T-cell (primary cell): ENCODE measurements around the gene QSOX1. TPM values are rescaled to one million over a fixed set of nuclear protein-coding genes. Genes with fewer than 3 reads are reported as not detected.

ENCODE experiments used
- ATAC-seq, 4 experiments: fragments of 200-7000 bp in 3 of 4; fragments of 150-1000 bp in 1 of 4; cut with Tn5 transposase; replicated peaks in 1 of 4; 1 replicate in 3 of 4; 2 replicates in 1 of 4; pipeline ENCODE4 v1.10.0; 2021; ENCODE audit warnings: moderate library complexity in 3 of 4, mild to moderate bottlenecking in 2 of 4, moderate number of reproducible peaks in 1 of 4
- CTCF ChIA-PET, 2 donors: fragments of 300-600 bp; sonication (Branson Sonifier 250); formaldehyde crosslinking; loops; one replicate each; lab custom pipeline; 2022; ENCODE audit warnings: antibody characterized with exemption in 2 of 2; lab: Charles Lee
- POLR2A ChIA-PET, 2 donors: fragments of 300-600 bp; sonication (Branson Sonifier 250); formaldehyde crosslinking; loops; one replicate each; lab custom pipeline; 2022; ENCODE audit warnings: antibody characterized with exemption in 2 of 2; lab: Charles Lee
- DNase-seq, 35 experiments: peaks; one replicate each; pipeline versions ENCODE4 v3.0.0 to v3.0.0-alpha.2; 2013 to 2023
- H3K27ac ChIP-seq: one replicate; pipeline ENCODE4 v1.5.1; 2013; ENCODE audit warnings: low read length
- H3K27me3 ChIP-seq, 2 experiments: replicated peaks in 1 of 2; 1 replicate in 1 of 2; 2 replicates in 1 of 2; pipeline versions ENCODE4 v1.6.1 to v1.7.0; 2013; ENCODE audit warnings: low read length in 1 of 2, mixed read lengths in 1 of 2; ENCODE audit not compliant: control insufficient read depth in 2 of 2, insufficient read depth in 2 of 2; ENCODE audit errors: extremely low read depth in 1 of 2
- H3K36me3 ChIP-seq, 2 donors: 1 replicate in 1 of 2; 2 replicates in 1 of 2; pipeline versions ENCODE4 v1.6.1 to v1.7.0; 2013; ENCODE audit warnings: low read length in 1 of 2; ENCODE audit not compliant: control insufficient read depth in 2 of 2, insufficient read depth in 1 of 2; ENCODE audit errors: extremely low read depth in 1 of 2
- H3K4me1 ChIP-seq, 2 experiments: 1 replicate in 1 of 2; 2 replicates in 1 of 2; pipeline versions ENCODE4 v1.6.1 to v1.7.0; 2013; ENCODE audit warnings: low read length in 2 of 2, mixed read lengths in 1 of 2; ENCODE audit not compliant: insufficient read depth in 2 of 2, control insufficient read depth in 1 of 2; ENCODE audit errors: extremely low read depth in 1 of 2
- H3K4me3 ChIP-seq, 2 donors: 1 replicate in 1 of 2; 2 replicates in 1 of 2; pipeline versions ENCODE4 v1.5.1 to v1.7.0; 2013; ENCODE audit warnings: mild to moderate bottlenecking in 2 of 2, low read length in 1 of 2, moderate library complexity in 1 of 2; ENCODE audit not compliant: control insufficient read depth in 1 of 2; ENCODE audit errors: extremely low read depth in 1 of 2
- H3K9me3 ChIP-seq: 2 replicates; pipeline ENCODE4 v1.7.0; 2013
- H3K27ac Mint-ChIP-seq, 2 donors: one replicate each; pipeline ENCODE4 v1.8.0; 2020 to 2021; ENCODE audit warnings: mild to moderate bottlenecking in 2 of 2, mixed read lengths in 2 of 2
- H3K27me3 Mint-ChIP-seq, 2 donors: one replicate each; pipeline ENCODE4 v1.8.0; 2021 to 2022; ENCODE audit warnings: mixed read lengths in 2 of 2
- H3K36me3 Mint-ChIP-seq: one replicate; pipeline ENCODE4 v1.8.0; 2021; ENCODE audit warnings: mixed read lengths
- H3K4me1 Mint-ChIP-seq, 3 donors: one replicate each; pipeline ENCODE4 v1.8.0; 2020 to 2022; ENCODE audit warnings: mixed read lengths in 3 of 3, mild to moderate bottlenecking in 1 of 3
- H3K4me3 Mint-ChIP-seq, 3 donors: one replicate each; pipeline ENCODE4 v1.8.0; 2020 to 2022; ENCODE audit warnings: mild to moderate bottlenecking in 3 of 3, mixed read lengths in 3 of 3, moderate library complexity in 3 of 3
- H3K9me3 Mint-ChIP-seq, 3 donors: one replicate each; pipeline ENCODE4 v1.8.0; 2020 to 2022; ENCODE audit warnings: mixed read lengths in 3 of 3
- WGBS: methylation state at CpG from one replicate; pipeline ENCODE4 v1.1.5; 2013; ENCODE audit warnings: missing lambda C conversion rate; ENCODE audit not compliant: insufficient coverage; 5-methylcytosine and 5-hydroxymethylcytosine counted together
- total RNA-seq, 35 experiments: library from RNA in 6 of 35; stranded (reverse) in 6 of 35; fragments of 120-200 nt in 1 of 35; gene quantifications; one replicate each; pipeline versions ENCODE4 v1.2.1 to v1.2.4 and lab custom pipeline; 2013 to 2026

The QSOX1 gene
- total RNA-seq, 5 donors from 2014 or later (not counting 1 experiment from before 2014, with no cell fraction given), result 19.7 to 32.5 (median 28.2) TPM

DNA sequence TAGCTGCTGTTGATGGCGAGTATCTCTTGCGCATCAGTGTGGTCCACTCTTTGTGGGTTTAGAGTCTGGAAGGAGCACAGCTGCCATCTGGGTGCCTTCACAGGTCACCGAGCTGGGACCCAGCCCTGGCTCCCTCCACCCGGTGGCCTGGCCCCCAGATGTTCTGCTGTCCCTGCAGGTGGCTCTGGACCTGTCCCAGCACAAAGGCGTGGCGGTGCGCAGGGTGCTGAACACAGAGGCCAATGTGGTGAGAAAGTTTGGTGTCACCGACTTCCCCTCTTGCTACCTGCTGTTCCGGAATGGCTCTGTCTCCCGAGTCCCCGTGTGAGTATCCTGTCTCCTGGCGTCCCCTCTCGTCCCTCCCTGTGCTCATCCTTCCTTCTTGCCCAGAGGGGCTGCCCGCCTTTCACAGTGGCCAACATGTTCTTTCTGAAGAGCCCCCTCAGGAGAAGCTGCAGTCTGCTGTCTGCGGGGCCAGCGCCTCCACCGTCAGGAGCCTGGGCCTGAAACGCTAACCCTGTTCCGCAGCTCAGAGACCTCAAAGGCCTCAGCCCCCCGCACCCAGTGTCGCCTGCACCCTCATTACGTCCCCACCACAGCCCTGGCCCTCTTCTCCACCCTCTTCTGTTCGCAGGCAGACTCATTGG lies 27.4 kb downstream of the QSOX1 start:
- Mint-ChIP-seq H3K4me3 (no peak overlapping the region), H3K36me3 (peaks cover 34% of the 10 kb centered on the region), H3K9me3 (no peaks in the 10 kb centered on the region), H3K4me1 (no peaks in the 10 kb centered on the region), H3K27ac (no peak overlapping the region), H3K27me3 (no peaks in the 10 kb centered on the region)
- H3K4me1 ChIP-seq, result no peaks in the 10 kb centered on the region
- H3K9me3 ChIP-seq, result no peaks in the 10 kb centered on the region
- CTCF ChIA-PET, result interaction anchor here in 1 of 2 donors (0.5 kb wide), 1 partner anchor 188 kb away, joined by 9 read pairs; no protein-coding TSS in a partner anchor
- POLR2A ChIA-PET, result no interaction called here
- ATAC-seq (no peak), DNase-seq (no peak)
- H3K4me3 ChIP-seq, result no peak overlapping the region
- H3K27me3 ChIP-seq, result no peaks in the 10 kb centered on the region
- H3K27ac ChIP-seq, result no peak overlapping the region
- 96% methylated on average over 18 of the region's 23 CpGs for WGBS
- peaks cover 17 to 22% of the 10 kb centered on the region in 2 donors for H3K36me3 ChIP-seq

DNA sequence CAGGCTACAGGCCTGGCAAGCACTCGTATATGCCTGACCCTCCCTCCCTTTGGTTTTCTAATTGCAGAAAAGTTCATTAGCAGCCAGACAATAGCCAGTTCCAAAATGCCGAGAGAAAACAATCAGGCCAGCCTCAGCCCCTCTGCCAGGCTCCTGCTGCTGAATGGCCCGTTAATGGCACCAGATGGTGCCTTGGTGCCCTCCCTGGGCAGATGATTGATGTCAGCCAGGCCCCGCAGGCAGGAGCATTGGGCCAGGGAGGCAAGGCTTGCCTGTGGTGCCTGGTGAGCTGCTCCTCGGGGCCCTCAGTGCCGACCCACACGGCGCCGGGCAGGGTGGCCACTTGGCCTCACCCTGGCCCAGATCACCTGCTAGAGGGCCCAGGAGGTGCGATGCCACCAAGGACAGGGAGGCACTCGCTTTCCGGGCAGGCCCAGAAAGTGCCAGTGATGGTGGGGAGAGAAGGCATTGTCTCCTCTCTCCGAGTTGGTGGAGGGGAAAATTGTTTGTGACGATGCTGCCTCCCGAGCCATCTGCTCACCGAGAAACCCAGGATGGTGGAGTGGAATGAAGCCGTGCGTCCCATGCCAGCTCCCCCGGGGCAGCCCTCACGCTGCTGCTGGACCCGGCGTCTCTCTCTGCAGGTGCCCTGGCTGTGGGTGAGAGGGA lies 28.1 kb downstream of the QSOX1 start:
- H3K36me3 ChIP-seq, result peaks cover 20 to 25% of the 10 kb centered on the region in 2 donors
- H3K36me3 Mint-ChIP-seq, result peaks cover 40% of the 10 kb centered on the region
- H3K4me3 ChIP-seq, result no peak overlapping the region
- POLR2A ChIA-PET, result no interaction called here
- no peaks in the 10 kb centered on the region for H3K27me3 Mint-ChIP-seq
- H3K4me3 Mint-ChIP-seq, result no peak overlapping the region
- H3K9me3 Mint-ChIP-seq, result no peaks in the 10 kb centered on the region
- H3K4me1 ChIP-seq, result no peaks in the 10 kb centered on the region
- H3K4me1 Mint-ChIP-seq, result no peaks in the 10 kb centered on the region
- H3K9me3 ChIP-seq, result no peaks in the 10 kb centered on the region
- CTCF ChIA-PET, result interaction anchor here in 1 of 2 donors (0.5 kb wide), 1 partner anchor 188 kb away, joined by 9 read pairs; no protein-coding TSS in a partner anchor
- no peaks in the 10 kb centered on the region for H3K27me3 ChIP-seq
- H3K27ac Mint-ChIP-seq, result no peak overlapping the region
- DNase-seq (no peak), ATAC-seq (no peak)
- H3K27ac ChIP-seq, result no peak overlapping the region
- 97% methylated on average over 16 of the region's 22 CpGs for WGBS

DNA sequence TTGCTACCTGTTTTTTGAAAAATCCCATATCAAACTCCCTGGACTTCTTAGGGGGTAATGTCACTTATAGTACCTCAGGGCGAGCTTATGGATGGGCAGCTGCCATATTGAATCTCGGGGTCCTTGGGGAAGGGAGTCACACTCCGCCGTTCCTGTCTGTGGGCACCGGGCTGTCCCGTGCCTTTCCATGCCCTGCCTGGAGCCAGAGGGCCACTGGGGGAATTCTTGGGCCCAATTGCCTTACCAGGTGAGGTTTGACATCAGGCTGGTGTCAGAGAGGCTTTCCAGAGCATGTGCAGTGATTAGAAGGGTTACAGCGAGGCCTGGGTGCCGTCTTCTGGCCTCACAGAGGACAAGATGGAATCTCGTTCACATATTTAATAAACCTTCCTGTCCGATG lies 28.8 kb downstream of the QSOX1 start:
- no peaks in the 10 kb centered on the region for H3K4me1 Mint-ChIP-seq
- H3K9me3 Mint-ChIP-seq, result no peaks in the 10 kb centered on the region
- H3K4me3 Mint-ChIP-seq, result no peak overlapping the region
- no peaks in the 10 kb centered on the region for H3K27me3 ChIP-seq
- no peak overlapping the region for H3K4me3 ChIP-seq
- peaks cover 23 to 25% of the 10 kb centered on the region in 2 donors for H3K36me3 ChIP-seq
- peaks cover 42% of the 10 kb centered on the region for H3K36me3 Mint-ChIP-seq
- H3K27me3 Mint-ChIP-seq, result no peaks in the 10 kb centered on the region
- ATAC-seq, result no peak
- no peaks in the 10 kb centered on the region for H3K9me3 ChIP-seq
- POLR2A ChIA-PET, result no interaction called here
- no peak for DNase-seq
- no peak overlapping the region for H3K27ac ChIP-seq
- H3K4me1 ChIP-seq, result no peaks in the 10 kb centered on the region
- no peak overlapping the region for H3K27ac Mint-ChIP-seq
- CTCF ChIA-PET, result no interaction called here
- WGBS, result 92% methylated on average over 8 of the region's 10 CpGs

DNA sequence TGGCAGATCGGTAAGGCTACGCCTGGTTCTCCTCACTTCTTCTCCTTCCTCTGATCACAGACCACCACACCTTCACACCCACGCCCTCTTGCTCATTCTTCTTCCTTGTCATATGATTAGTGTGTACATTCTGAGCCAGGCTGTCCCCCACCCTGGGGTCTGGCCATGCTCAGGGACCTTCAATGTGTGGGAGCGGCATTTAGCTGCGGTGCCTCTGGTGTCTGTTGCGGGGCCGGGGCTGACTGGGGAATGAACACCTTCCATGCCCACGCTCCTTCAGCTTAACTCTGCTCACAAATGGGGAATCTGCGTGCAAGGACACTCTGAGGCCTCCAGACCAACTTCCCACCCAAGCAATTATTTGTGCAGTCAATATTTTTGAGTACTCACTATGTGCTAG lies 29.4 kb downstream of the QSOX1 start:
- ATAC-seq (no peak), DNase-seq (no peak)
- Histone ChIP-seq H3K4me1 (no peaks in the 10 kb centered on the region), H3K4me3 (no peak overlapping the region), H3K27me3 (no peaks in the 10 kb centered on the region), H3K9me3 (no peaks in the 10 kb centered on the region), H3K27ac (no peak overlapping the region), H3K36me3 (peaks cover 23 to 25% of the 10 kb centered on the region in 2 donors)
- Mint-ChIP-seq H3K4me1 (no peaks in the 10 kb centered on the region), H3K9me3 (no peaks in the 10 kb centered on the region), H3K27me3 (no peaks in the 10 kb centered on the region), H3K4me3 (no peak overlapping the region), H3K27ac (no peak overlapping the region), H3K36me3 (peaks cover 46% of the 10 kb centered on the region)
- 100% methylated on average over 1 of the region's 9 CpGs for WGBS
- POLR2A ChIA-PET, result no interaction called here
- CTCF ChIA-PET, result no interaction called here

DNA sequence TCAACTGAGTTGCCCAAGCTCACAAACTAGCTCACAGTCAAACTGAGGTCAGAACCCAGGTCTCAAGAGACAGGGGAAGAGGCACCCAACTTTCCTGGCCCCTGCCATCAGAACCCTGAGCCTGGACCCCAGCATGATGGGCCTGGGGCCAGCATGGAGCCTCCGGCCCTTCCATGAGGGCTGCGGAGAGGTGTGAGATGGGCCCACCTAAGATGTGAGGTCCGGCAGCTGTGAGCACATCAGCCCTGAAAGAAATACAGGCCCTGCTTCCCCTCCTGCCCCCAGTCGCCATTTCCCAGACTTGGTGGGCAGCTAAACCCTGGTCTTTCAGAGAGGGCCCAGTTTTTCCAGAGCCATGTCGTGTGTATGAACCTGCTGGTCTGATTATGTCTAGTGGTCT lies 30.6 kb downstream of the QSOX1 start:
- no peak for DNase-seq
- H3K4me3 Mint-ChIP-seq, result no peak overlapping the region
- peaks cover 0 to 6% of the 10 kb centered on the region in 2 experiments for H3K4me1 ChIP-seq
- H3K4me1 Mint-ChIP-seq, result peaks cover 0 to 3% (median 0%) of the 10 kb centered on the region in 3 donors
- H3K36me3 ChIP-seq, result peaks cover 25 to 34% of the 10 kb centered on the region in 2 donors
- H3K27me3 ChIP-seq, result no peaks in the 10 kb centered on the region
- H3K36me3 Mint-ChIP-seq, result peaks cover 54% of the 10 kb centered on the region
- H3K27me3 Mint-ChIP-seq, result no peaks in the 10 kb centered on the region
- no peak overlapping the region for H3K27ac ChIP-seq
- no peak overlapping the region for H3K4me3 ChIP-seq
- ChIA-PET CTCF (interaction anchor here in 1 of 2 donors (1.1 kb wide), 1 partner anchor 10 kb away, joined by 3 read pairs; no protein-coding TSS in a partner anchor), POLR2A (no interaction called here)
- H3K9me3 Mint-ChIP-seq, result no peaks in the 10 kb centered on the region
- H3K27ac Mint-ChIP-seq, result no peak overlapping the region
- 97% methylated on average over 3 of the region's 5 CpGs for WGBS
- no peaks in the 10 kb centered on the region for H3K9me3 ChIP-seq
- no peak for ATAC-seq

DNA sequence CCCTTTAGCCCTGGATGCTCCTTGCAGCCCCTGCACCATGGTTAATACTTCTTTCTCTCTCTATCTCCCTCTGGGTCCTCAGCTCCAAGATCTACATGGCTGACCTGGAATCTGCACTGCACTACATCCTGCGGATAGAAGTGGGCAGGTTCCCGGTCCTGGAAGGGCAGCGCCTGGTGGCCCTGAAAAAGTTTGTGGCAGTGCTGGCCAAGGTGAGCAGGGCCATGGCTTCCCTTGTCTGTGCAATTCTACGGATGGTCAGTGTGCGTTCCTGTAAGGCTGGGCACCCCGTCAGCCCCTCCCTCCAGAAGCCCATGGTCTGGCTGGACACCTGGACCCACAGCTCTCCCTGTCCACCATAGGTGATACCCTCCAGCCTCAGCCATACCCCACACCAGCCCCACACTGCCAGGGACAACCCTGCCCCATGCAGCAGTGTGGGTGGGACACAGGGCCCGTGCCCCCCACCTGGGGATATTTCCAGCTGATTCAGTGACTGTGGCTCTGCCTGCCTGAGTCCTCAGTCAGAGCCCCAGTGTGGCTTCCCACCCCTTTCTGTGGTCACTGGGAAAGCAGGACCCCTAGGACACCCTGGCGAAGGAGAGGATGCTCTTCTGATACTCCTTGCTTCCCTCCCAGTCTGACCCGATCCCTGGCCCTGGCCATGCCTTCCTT lies 31.4 kb downstream of the QSOX1 start:
- ChIA-PET POLR2A (no interaction called here), CTCF (interaction anchor here in 1 of 2 donors (1.1 kb wide), 1 partner anchor 10 kb away, joined by 3 read pairs; no protein-coding TSS in a partner anchor)
- H3K36me3 Mint-ChIP-seq, result peaks cover 59% of the 10 kb centered on the region
- Histone ChIP-seq H3K36me3 (peaks cover 27 to 39% of the 10 kb centered on the region in 2 donors), H3K27me3 (no peaks in the 10 kb centered on the region), H3K9me3 (no peaks in the 10 kb centered on the region), H3K27ac (no peak overlapping the region), H3K4me1 (peaks cover 0 to 15% of the 10 kb centered on the region in 2 experiments), H3K4me3 (no peak overlapping the region)
- H3K4me3 Mint-ChIP-seq, result no peak overlapping the region
- DNase-seq, result no peak
- H3K9me3 Mint-ChIP-seq, result no peaks in the 10 kb centered on the region
- ATAC-seq, result no peak
- peaks cover 0 to 6% (median 0%) of the 10 kb centered on the region in 3 donors for H3K4me1 Mint-ChIP-seq
- no peak overlapping the region for H3K27ac Mint-ChIP-seq
- 93% methylated on average over 8 of the region's 9 CpGs for WGBS
- no peaks in the 10 kb centered on the region for H3K27me3 Mint-ChIP-seq
